CD14-positive monocyte (primary cell): ENCODE results near the gene OGFRL1. TPM values are rescaled to one million over a fixed set of nuclear protein-coding genes. Genes with fewer than 3 reads are reported as not detected.

Experiments
- DNase-seq, 3 donors: peaks; one replicate each; pipeline ENCODE4 v3.0.0-alpha.2; 2011 to 2022
- H2AFZ ChIP-seq: 2 replicates; pipeline ENCODE4 v1.6.0; 2012; ENCODE audit warnings: mild to moderate bottlenecking, low read depth, low read length, inconsistent platforms; ENCODE audit not compliant: insufficient read depth, poor library complexity, severe bottlenecking
- H3K27ac ChIP-seq, 2 donors: 1 replicate in 1 of 2; 2 replicates in 1 of 2; pipeline ENCODE4 v1.5.1; 2012 to 2013; ENCODE audit warnings: low read length in 2 of 2, control low read depth in 1 of 2, inconsistent platforms in 1 of 2, low read depth in 1 of 2, mild to moderate bottlenecking in 1 of 2
- H3K27me3 ChIP-seq, 2 donors: one replicate each; pipeline versions ENCODE4 v1.6.0 to v1.6.1; 2011 to 2013; ENCODE audit warnings: low read length in 2 of 2; ENCODE audit not compliant: control insufficient read depth in 2 of 2, insufficient read depth in 2 of 2
- H3K36me3 ChIP-seq, 2 donors: replicated peaks in 1 of 2; 1 replicate in 1 of 2; 2 replicates in 1 of 2; pipeline versions ENCODE4 v1.5.1 to v1.6.1; 2012 to 2013; ENCODE audit warnings: low read length in 2 of 2, control low read depth in 1 of 2, inconsistent platforms in 1 of 2, mild to moderate bottlenecking in 1 of 2; ENCODE audit not compliant: insufficient read depth in 2 of 2, control insufficient read depth in 1 of 2
- H3K4me1 ChIP-seq, 2 donors: 1 replicate in 1 of 2; 2 replicates in 1 of 2; pipeline versions ENCODE4 v1.5.1 to v1.6.1; 2012 to 2013; ENCODE audit warnings: low read length in 2 of 2, control low read depth in 1 of 2, inconsistent platforms in 1 of 2, mild to moderate bottlenecking in 1 of 2, moderate library complexity in 1 of 2; ENCODE audit not compliant: insufficient read depth in 2 of 2, control insufficient read depth in 1 of 2
- H3K4me2 ChIP-seq: replicated peaks from 2 replicates; pipeline ENCODE3; 2012; ENCODE audit warnings: low read length, moderate library complexity, mild to moderate bottlenecking; ENCODE audit not compliant: poor library complexity, severe bottlenecking; ENCODE audit errors: extremely low read depth
- H3K4me3 ChIP-seq, 3 experiments: fragments of 200-600 bp in 1 of 3; sonication (generic) in 1 of 3; replicated peaks in 1 of 3; 1 replicate in 2 of 3; 2 replicates in 1 of 3; pipeline ENCODE4 v1.5.1; 2011 to 2013; ENCODE audit warnings: low read length in 3 of 3, mild to moderate bottlenecking in 3 of 3, control low read depth in 2 of 3, low read depth in 2 of 3, inconsistent platforms in 1 of 3, moderate library complexity in 1 of 3
- H3K79me2 ChIP-seq: 2 replicates; pipeline ENCODE4 v1.6.0; 2012; ENCODE audit warnings: mild to moderate bottlenecking, control low read depth, inconsistent platforms, low read length, moderate library complexity; ENCODE audit not compliant: insufficient read depth
- H3K9ac ChIP-seq: 2 replicates; pipeline ENCODE4 v1.6.0; 2017; ENCODE audit warnings: low read length, mild to moderate bottlenecking; ENCODE audit not compliant: insufficient read depth, poor library complexity, severe bottlenecking
- H3K9me3 ChIP-seq, 2 donors: replicated peaks in 1 of 2; 1 replicate in 1 of 2; 2 replicates in 1 of 2; pipeline versions ENCODE4 v1.5.1 to v1.6.1; 2012 to 2013; ENCODE audit warnings: low read length in 2 of 2, control low read depth in 1 of 2; ENCODE audit not compliant: control insufficient read depth in 1 of 2, insufficient read depth in 1 of 2
- H4K20me1 ChIP-seq: 2 replicates; pipeline ENCODE4 v1.6.0; 2012; ENCODE audit warnings: mild to moderate bottlenecking, low read length, control low read depth, moderate library complexity; ENCODE audit not compliant: insufficient read depth
- H3K27ac Mint-ChIP-seq, 7 donors: one replicate each; pipeline ENCODE4 v1.8.0; 2020; ENCODE audit warnings: mild to moderate bottlenecking in 7 of 7, mixed read lengths in 7 of 7, moderate library complexity in 6 of 7, inconsistent platforms in 2 of 7
- H3K27me3 Mint-ChIP-seq, 3 donors: one replicate each; pipeline ENCODE4 v1.8.0; 2021 to 2022; ENCODE audit warnings: low read depth in 3 of 3, mild to moderate bottlenecking in 3 of 3, mixed read lengths in 3 of 3, moderate library complexity in 3 of 3, inconsistent platforms in 1 of 3
- H3K36me3 Mint-ChIP-seq, 2 donors: one replicate each; pipeline ENCODE4 v1.8.0; 2020; ENCODE audit warnings: mixed read lengths in 2 of 2, inconsistent platforms in 1 of 2, mild to moderate bottlenecking in 1 of 2
- H3K4me1 Mint-ChIP-seq: one replicate; pipeline ENCODE4 v1.8.0; 2020; ENCODE audit warnings: mild to moderate bottlenecking, mixed read lengths
- H3K4me3 Mint-ChIP-seq, 2 donors: one replicate each; pipeline ENCODE4 v1.8.0; 2020; ENCODE audit warnings: mild to moderate bottlenecking in 2 of 2, mixed read lengths in 2 of 2, moderate library complexity in 1 of 2
- H3K9me3 Mint-ChIP-seq, 7 donors: one replicate each; pipeline ENCODE4 v1.8.0; 2020 to 2022; ENCODE audit warnings: mixed read lengths in 7 of 7, mild to moderate bottlenecking in 6 of 7, moderate library complexity in 6 of 7, inconsistent platforms in 2 of 7
- CTCF ChIP-seq: fragments of 200-600 bp; IDR thresholded peaks from one replicate; pipeline ENCODE4 v1.8.0; 2022; ENCODE audit warnings: antibody characterized with exemption, mild to moderate bottlenecking
- whole genome bisulfite sequencing: methylation state at CpG from one replicate; pipeline ENCODE4 v1.1.5; 2013; ENCODE audit warnings: missing lambda C conversion rate; ENCODE audit not compliant: insufficient coverage; 5-methylcytosine and 5-hydroxymethylcytosine counted together
- intact Hi-C, 2 donors: fragments of 100-400 bp; cut with micrococcal nuclease; formaldehyde crosslinking; loops; one replicate each; pipeline versions ENCODE4 v1.15.0 to v1.15.1; 2023
- polyA plus RNA-seq, 3 donors: library from polyadenylated mRNA; depleted of rRNA in 1 of 3; unstranded in 2 of 3; stranded (reverse) in 1 of 3; fragments of 300-500 nt in 2 of 3; fragments of >200 nt in 1 of 3; fragmentation: Illumina TruSeq in 2 of 3; gene quantifications; 1 replicate in 2 of 3; 2 replicates in 1 of 3; pipeline ENCODE4 v1.2.3, GENCODE V29; 2012 to 2021

The OGFRL1 gene
- polyA plus RNA-seq, 3 donors = 52.9 to 72.8 (median 58.3) TPM

DNA sequence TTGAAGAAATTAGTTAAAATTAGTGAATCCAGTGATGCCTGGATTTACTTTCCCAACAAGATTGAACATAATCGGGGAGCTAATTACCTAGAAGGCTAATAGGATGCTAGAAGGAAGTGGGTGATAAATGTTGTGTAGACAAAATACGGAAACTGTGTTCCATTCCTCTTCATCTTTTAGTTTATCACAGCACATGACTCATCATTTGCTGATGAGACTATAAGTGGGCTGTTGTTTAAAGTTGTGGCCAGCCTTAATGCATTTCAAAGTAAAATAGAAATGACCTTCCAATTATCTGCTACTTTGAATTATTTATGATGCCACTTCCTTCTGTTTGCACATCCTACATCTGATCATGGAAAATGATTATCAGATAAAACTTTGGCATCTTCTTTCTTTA, 43.4 kb downstream of the OGFRL1 start:
- H3K4me2 ChIP-seq = no peak overlapping the region
- Mint-ChIP-seq H3K27me3 (peaks cover 0 to 1% (median 0%) of the 10 kb centered on the region in 3 donors), H3K4me3 (no peak overlapping the region), H3K9me3 (no peaks in the 10 kb centered on the region), H3K4me1 (peaks cover 8% of the 10 kb centered on the region), H3K27ac (no peak overlapping the region), H3K36me3 (no peaks in the 10 kb centered on the region)
- no peaks in the 10 kb centered on the region for H3K79me2 ChIP-seq
- TF ChIP-seq CTCF = no peak
- H3K27me3 ChIP-seq = no peaks in the 10 kb centered on the region
- DNase-seq = no peak
- H3K4me1 ChIP-seq = no peaks in the 10 kb centered on the region
- H4K20me1 ChIP-seq = no peaks in the 10 kb centered on the region
- no CpG with 5 or more reads among the region's 2 CpGs for WGBS
- no peak overlapping the region for H3K4me3 ChIP-seq
- no peak overlapping the region for H3K27ac ChIP-seq
- H2AFZ ChIP-seq = no peak overlapping the region
- H3K36me3 ChIP-seq = no peaks in the 10 kb centered on the region
- no peaks in the 10 kb centered on the region for H3K9me3 ChIP-seq
- intact Hi-C loops = no loop called here
- no peak overlapping the region for H3K9ac ChIP-seq

DNA sequence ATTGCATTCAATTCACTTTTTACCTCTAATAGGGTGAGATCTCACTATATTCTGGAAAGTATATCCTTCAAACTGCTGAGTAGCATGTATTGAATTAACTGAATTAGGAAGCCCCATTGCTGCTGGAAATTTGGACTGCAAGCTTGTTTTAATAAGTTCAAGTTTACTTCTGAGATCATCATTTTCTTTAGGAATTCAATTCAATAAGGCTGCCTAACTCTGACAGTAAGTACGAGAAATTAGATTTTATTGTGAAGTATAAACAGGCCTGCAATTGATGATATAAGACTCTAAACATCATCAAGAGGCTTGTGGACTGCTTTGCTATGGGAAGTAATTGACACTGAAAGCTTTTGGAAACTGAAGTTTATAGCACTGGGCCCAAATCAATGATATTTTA, 44.4 kb downstream of the OGFRL1 start:
- Histone ChIP-seq H3K4me3 (no peak overlapping the region), H3K9me3 (no peaks in the 10 kb centered on the region), H2AFZ (no peak overlapping the region), H3K9ac (no peak overlapping the region), H3K27ac (no peak overlapping the region), H3K4me2 (no peak overlapping the region), H4K20me1 (no peaks in the 10 kb centered on the region), H3K27me3 (no peaks in the 10 kb centered on the region), H3K4me1 (no peaks in the 10 kb centered on the region), H3K79me2 (no peaks in the 10 kb centered on the region), H3K36me3 (no peaks in the 10 kb centered on the region)
- intact Hi-C loops = no loop called here
- no peak overlapping the region for H3K27ac Mint-ChIP-seq
- H3K27me3 Mint-ChIP-seq = peaks cover 0 to 1% (median 0%) of the 10 kb centered on the region in 3 donors
- H3K4me1 Mint-ChIP-seq = peaks cover 8% of the 10 kb centered on the region
- no peaks in the 10 kb centered on the region for H3K36me3 Mint-ChIP-seq
- DNase-seq = no peak
- H3K9me3 Mint-ChIP-seq = no peaks in the 10 kb centered on the region
- WGBS = no CpG with 5 or more reads among the region's 1 CpG
- TF ChIP-seq CTCF = no peak
- no peak overlapping the region for H3K4me3 Mint-ChIP-seq
